Caki2 (cell line): ENCODE results near the gene SUPT20H. TPM values are rescaled to one million over a fixed set of nuclear protein-coding genes. Genes with fewer than 3 reads are reported as not detected.
"Not testable (repeated sequence)": the region's sequence is repeated elsewhere in the genome, so short reads cannot be mapped to it uniquely, and the experiment has no call there.

Experiments used
- DNase-seq: peaks from one replicate; pipeline ENCODE4 v3.0.0-alpha.2; 2015; ENCODE audit warnings: low read depth
- in situ Hi-C: cut with HindIII; loops from 2 replicates; pipeline ENCODE4 v1.10.0; 2016; ENCODE audit warnings: low sequenced_read_pairs, low pct_unique_long_range_greater_than_20kb, mixed read lengths
- total RNA-seq: library from RNA; depleted of rRNA; stranded (reverse); fragments of >200 nt; shearing (Covaris generic); gene quantifications from 2 replicates; pipeline ENCODE4 v1.2.3, GENCODE V29; 2014; ENCODE audit warnings: low replicate concordance

Gene SUPT20H
- total RNA-seq, 1 experiment from 2014 or later: 17.2 TPM

DNA sequence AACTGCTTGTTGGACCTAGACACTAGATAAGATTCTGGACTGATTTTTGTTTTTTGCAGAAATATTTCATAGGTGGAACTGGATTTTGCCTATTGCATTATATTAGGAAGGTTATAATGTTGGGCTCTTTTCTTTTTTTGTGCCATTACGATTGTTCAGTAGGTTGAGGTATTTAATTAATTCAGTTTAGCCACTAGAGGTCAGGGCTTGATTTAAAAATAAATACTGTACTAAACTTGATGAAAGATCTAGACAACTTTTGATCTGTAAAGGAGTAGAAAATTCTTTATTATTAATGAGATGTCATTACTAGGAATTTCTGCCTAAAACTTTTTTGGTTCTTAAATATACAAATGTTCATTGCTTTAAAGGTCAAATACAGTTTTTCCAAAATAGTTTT, 15.2 kb upstream of the SUPT20H start:
- no peak for DNase-seq
- in situ Hi-C loops: no loop called here

DNA sequence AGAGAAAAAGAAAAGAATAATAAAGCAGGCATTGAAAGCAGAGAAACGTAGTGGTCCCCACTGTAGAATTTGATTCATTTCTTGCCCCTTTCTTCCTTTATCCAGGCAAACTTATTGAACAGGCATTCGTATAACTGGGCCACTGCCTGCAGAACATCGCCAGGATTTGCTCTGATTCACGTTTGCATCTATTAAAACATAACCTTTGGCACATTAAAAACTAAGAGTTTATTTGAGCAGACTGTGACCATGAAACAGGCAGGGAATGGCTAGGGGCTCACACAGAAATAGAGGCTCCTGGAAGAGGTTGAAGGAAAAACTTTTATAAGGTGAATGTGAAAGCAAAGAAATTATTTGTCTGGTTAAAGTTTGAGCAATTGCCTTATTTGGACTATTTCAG, 12.5 kb upstream of the SUPT20H start:
- DNase-seq: no peak
- in situ Hi-C loops: no loop called here

DNA sequence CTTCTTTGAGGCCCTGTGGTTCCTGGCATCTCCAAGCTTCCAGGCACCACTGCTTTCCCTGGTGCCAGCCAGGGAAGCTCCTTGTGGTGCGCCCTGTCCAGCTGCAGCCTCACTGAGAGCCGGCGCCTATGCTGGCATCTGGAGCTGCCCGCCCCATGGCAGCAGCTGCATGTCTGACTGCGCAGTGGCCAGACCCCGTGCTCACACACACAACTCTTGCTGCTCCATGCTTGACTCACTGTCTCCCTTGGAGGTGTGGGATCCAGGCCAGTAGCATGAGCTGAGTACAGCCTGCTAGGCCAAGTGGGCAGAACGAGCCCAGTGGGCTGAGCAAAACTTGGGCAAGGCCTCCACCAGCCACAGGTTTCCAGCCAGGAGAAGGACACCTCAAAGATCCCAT, 11.5 kb upstream of the SUPT20H start:
- no peak for DNase-seq

DNA sequence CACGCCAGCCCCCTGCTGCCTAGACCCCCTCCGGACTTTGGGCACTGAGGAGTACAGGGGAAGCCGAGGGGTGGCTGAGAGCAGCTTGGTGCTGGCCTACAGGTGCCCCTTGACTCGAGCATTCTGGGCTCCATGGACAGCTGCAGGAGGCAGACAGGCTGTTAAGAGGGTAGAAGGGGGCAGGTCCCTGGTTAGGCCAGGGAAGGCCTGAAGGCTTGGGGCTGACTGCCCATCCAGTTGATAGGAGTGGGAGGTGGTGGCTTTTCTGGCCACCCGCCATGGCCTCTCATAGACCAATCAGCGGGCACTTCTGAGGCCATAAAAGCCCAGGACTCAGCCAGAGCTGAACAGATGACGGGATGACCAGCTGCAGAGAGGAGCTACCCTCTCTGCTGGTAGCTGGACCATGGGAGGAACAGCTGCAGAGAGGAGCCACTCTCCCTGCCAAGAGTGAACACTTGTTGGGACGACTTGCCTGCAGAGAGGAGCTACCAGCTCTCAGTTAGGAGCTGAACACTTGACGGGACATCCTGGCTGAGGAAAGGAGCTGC, 10.7 kb upstream of the SUPT20H start:
- in situ Hi-C loops: no loop called here
- no peak for DNase-seq

More for the DNA sequence above, 11.5 kb upstream of the SUPT20H start:
- in situ Hi-C loops: no loop called here

DNA sequence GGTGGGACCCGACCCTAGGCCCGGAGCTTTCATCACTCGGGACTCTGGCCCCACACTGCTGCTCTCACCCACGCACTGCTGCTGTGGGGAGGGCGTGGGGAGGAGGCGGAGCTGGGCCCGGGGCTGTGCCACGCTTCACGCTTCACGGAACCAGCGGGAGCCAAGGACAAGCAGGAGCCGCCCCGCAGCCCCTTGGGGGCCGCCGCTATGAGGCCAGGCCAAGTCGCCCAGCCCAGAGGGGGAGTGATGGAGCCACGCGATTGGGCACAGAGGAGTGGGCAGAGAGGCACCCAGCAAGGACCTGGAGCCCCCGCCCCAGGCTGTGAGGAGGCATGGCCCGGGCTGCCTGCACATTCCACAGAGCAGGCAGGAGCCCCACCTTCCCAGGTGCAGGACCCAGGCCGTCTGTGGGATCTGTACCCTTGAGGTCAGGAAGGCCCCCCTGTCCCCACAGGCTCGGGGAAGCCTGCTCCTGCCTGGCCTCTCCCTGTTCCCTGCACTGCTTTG, 10.2 kb upstream of the SUPT20H start:
- in situ Hi-C loops: no loop called here
- no peak for DNase-seq

DNA sequence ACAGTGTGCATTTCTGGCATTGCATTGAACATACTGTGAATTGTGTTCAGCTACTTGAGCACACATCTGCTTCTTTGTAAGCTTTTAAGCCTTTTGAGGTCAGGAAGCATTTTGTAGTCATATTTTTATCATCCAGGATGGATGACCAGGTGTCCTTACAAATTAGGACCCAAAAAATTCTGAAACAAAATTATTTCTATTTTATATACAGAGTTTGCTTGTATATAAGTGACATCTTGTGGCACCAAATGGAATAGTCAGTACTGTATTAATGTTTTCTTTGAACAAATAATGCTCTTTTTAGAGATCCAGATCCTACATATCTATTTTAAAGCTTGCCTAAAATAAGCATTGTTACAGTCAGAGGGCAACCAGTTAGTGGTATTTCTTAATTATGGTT, 9.5 kb upstream of the SUPT20H start:
- no peak for DNase-seq
- in situ Hi-C loops: no loop called here

DNA sequence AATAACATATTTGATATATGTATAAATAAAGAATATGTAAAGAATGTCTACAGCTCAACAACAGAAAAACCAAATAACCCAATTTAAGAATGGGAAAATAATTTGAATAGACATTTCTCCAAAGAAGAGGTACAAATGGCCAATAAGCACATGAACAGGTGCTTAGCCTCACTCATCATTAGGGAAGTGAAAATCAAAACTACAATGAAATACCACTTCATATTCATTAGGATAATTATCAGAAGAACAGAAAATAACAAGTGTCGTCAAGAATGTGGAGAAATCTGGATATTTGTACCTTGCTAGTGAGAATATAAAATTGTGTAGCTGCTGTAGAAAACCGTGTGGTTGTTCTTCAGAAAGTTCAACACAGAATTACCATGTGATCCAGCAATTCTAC, 8.4 kb upstream of the SUPT20H start:
- in situ Hi-C loops: no loop called here
- DNase-seq: no peak

DNA sequence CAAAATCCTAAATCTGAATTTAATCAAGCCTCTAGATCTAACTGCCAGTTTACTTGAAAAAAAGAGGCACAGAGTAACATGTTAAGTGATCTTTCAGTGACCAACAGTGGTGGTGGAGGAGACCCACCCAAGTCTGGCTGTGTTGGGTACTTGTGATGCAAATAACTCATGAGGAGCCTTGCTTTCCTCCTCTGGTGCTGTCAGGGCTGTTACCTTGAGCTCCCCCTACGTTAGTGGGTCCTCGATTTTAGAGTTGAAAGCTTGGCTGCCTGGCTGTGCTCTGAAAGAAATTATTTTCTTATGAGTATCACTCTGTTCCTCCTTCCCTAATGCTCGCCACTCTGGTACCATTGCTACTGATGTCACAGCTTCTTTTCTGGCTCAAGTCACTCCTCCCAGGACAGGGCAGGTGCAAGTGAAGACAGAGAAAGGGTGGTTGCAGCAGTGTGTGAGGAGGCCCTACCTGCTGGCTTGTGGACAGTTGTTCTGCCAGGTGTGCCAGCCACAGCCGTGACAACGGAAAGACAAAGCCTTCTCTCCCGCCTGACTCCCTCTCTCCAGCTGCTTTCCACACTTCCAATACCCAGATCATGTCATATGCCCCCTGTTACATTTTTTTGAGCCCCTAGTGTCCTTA, 6.5 kb upstream of the SUPT20H start:
- no peak for DNase-seq
- in situ Hi-C loops: no loop called here

DNA sequence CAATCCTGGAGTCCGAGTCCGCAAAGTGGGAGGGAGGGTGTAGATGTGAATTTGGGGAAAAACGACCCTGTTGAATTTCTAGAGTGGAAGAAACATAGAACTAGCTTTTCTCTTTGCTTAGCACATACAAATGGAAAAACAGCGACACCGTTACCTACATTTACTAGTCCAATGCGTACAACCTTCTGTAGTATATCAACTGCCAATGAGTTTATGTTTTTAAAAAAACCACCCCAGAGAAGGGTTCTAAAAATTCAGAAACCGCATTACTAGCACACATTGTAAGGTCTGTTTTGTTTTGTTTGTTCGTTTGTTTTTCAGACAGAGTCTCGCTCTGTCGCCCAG, 332 bp upstream of the SUPT20H start:
- DNase-seq: no peak
- in situ Hi-C loops: no loop called here

DNA sequence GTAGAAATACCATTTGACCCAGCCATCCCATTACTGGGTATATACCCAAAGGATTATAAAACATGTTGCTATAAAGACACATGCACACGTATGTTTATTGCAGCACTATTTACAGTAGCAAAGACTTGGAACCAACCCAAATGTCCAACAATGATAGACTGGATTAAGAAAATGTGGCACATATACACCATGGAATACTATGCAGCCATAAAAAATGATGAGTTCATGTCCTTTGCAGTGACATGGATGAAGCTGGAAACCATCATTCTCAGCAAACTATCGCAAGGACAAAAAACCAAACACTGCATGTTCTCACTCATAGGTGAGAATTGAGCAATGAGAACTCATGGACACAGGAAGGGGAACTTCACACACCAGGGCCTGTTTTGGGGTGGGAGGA, 3.3 kb downstream of the SUPT20H start:
- DNase-seq, in situ Hi-C loops: not testable (repeated sequence)

DNA sequence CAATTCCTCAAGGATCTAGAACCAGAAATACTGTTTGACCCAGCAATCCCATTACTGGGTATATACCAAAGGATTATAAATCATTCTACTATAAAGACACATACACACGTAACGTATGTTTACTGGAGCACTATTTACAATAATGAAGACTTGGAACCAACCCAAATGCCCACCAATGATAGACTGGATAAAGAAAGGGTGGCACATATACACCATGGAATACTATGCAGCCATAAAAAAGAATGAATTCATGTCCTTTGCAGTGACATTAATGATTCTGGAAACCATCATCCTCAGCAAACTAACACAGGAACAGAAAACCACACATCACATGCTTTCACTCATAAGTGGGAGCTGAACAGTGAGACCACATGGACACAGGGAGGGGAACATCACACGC, 6.4 kb downstream of the SUPT20H start:
- in situ Hi-C loops, DNase-seq: not testable (repeated sequence)

DNA sequence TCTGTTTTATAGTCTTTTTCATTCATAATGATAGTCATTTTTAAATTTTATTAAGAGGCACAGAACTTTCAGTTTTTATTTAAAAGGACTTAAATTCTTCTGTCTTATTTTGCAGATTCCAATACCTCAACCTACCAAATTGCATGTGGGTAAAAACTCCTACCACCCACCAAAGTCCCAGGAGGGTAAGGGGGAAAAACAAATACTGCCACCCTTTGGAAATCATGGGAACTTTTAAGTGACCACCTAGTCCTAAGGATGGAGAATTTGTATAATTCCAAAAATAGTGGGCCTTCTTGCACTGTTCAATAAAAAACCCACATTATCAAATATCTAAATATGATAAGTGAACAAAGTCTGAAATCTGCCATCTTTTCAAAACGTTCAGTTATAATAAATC, 9.7 kb downstream of the SUPT20H start:
- DNase-seq: no peak
- in situ Hi-C loops: no loop called here

DNA sequence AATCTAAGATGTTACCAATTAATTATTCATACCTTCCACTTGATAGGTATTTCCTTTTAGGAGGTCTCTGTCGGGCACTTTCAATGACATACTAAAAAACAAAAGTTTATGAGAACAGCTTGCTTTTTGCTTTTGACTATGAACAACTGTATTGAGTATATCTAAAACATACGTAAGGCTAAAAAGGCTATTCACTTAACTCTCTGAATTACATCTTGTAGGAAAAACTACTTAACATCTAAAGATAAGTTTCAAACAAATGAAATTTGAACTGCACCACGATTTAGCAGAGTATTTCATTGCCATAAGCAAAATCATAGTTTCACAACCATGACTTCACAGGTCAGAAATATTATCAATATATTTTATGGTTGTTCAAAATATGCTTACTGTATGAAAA, 11.6 kb downstream of the SUPT20H start:
- in situ Hi-C loops: no loop called here
- no peak for DNase-seq

DNA sequence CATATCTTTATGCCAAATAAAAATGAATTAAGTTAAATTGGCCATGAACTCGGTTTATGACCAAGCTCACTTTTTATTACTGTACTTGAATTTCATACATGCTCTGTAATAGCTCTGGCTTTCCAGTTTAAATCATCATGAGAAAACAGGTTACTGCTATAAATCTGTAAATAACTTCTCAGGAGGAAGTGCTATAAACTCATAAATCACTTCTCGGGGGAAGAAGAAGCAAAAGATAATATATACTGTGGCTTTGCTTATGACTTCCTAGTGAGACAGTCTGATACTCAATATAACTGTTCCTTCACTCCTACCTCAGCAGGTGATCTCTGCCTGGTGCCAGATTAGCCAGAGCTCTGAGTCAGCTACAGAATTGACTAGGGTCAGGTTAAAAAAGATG, 12.5 kb downstream of the SUPT20H start:
- in situ Hi-C loops: no loop called here
- DNase-seq: no peak

DNA sequence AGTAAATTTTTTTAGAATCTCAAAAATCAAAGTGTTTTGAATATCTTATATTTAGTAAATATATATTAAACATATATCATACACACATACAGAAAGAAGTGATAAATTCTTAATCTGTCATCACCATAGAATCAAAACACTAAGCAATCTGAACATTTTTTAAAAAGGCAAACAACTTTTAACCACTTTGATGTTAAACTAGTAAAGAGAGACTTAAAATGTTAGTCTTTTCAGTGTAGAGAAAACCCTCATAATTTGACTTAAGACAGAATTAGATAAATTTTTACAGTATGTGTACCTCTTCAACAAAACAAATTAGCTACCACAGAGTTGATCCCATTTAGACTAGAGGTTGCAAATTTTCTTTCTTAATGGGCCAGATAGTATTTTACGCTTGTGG, 13.4 kb downstream of the SUPT20H start:
- no peak for DNase-seq

DNA sequence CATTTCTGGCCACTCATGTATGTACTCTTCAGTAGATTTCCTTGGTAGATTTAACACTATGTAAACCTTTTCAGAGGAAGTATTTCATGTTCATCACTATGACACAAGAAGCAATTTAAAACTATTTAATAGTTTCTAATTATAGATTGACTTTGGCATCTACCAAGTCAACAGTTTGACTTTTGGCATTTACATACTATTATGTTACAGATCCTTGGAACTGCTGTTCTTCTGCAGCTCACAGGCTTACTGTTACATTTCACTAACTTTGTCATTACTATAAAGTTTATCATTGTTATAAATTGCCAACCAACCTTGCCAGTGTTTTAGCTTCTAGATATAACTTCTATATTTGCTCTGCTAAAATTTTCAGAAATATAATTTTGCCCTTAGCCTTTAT, 18.7 kb downstream of the SUPT20H start:
- DNase-seq: no peak
- in situ Hi-C loops: no loop called here

More for the DNA sequence above, 13.4 kb downstream of the SUPT20H start:
- in situ Hi-C loops: no loop called here

DNA sequence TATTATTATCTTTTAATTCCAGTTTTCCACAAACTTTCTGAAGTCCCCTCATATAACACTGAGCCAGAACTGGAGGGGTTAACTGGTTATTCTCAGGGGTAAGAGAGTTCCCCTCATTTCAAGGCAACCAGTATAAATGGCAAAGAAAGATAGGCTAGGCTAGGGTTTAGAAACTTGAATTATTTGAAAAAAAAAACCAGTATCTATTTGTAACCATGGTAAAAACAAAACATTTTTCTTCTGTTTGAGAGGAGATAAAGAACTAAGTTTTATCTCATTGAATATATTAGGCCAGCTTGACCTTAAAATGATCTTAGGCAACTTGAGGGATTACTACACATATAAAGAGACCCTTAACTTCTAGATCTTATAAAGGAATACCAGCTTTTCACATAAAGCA, 19.6 kb downstream of the SUPT20H start:
- no peak for DNase-seq
- in situ Hi-C loops: no loop called here

DNA sequence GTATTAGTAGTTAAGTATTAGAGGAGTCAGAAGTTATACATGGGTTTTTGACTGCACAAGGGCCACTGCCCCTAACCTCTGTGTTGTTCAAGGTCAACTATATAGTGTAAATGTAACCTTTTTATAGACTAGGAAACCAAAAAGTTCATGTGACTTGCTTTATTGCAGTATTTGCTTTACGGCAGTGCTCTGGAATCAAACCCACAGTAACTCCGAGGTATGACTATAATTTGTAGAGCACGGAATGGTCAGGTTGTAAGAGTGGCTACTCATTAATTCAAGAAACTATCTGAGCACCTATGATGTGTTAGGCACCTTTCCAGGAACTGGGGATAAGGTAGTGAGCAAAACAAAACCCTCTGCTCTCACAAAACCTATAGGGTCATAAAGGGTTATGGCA, 22.2 kb downstream of the SUPT20H start:
- no peak for DNase-seq
- in situ Hi-C loops: no loop called here

DNA sequence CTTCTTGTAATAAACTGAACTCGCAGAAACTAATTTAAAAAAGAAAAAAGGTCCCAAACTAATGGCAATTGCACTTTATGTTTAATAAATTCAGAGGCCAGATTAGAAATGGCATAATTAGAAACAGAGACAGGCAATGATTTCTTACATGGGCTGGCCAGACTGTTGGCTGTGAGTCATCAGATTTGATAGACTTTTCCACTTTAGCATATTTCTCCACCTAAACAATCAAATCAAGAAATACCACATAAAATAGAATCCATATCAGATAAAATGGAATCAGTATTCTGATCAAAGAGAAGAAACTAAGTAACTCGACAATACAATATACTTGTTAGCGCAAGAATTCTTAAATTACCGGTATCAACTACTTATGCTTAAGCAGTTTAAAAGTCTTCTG, 29.9 kb downstream of the SUPT20H start:
- in situ Hi-C loops: no loop called here
- DNase-seq: no peak

DNA sequence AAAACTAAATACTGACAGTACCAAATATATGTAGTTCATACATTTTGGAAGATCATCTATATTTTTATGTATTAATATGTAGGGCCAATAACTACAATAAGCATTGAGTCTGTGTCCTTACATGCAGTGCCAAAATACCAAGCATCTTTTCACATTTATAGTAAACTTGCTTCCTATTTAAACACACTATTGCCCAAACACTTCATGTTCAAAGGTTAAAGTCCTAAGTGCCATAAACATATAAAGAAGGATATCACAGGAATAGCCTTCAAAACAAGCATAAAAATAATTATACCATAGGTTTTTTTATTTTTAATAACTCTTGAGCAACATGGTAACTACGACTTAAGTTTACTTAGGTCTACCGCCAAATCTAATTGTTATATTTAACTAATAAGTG, 31.8 kb downstream of the SUPT20H start:
- no peak for DNase-seq
- in situ Hi-C loops: no loop called here
